ENCODE measurements around the gene SLC9A3.

DNA sequence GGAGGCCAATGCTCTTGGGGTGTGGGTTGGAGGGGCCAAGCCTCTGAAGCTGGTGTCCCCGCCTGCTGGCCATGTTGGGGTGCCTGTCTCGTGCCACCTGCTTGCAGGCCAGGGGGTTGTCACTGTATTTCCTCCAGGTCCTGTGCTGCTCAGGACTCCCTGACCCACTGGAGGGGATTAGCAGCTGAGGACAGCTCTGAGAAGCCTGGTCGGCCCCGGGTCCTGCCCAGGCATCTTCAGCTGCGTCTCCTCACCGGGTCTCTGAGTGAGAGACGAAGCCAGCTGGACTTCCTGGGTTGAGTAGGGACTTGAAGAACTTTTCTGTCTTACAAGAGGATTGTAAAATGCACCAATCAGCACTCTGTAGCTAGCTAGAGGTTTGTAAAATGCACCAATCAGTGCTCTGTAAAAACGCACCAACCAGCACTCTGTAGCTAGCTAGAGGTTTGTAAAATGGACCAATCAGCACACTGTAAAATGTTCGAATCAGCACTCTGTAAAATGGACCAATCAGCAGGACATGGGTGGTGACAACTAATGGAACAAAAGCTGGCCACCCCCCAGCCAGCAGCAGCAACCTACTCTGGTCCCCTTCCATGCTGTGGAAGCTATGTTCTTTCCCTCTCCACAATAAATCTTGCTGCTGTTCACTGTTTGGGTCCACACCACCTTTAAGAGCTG lies 20.6 kb upstream of the SLC9A3 start:
- TF ChIP-seq, protein P1, sequence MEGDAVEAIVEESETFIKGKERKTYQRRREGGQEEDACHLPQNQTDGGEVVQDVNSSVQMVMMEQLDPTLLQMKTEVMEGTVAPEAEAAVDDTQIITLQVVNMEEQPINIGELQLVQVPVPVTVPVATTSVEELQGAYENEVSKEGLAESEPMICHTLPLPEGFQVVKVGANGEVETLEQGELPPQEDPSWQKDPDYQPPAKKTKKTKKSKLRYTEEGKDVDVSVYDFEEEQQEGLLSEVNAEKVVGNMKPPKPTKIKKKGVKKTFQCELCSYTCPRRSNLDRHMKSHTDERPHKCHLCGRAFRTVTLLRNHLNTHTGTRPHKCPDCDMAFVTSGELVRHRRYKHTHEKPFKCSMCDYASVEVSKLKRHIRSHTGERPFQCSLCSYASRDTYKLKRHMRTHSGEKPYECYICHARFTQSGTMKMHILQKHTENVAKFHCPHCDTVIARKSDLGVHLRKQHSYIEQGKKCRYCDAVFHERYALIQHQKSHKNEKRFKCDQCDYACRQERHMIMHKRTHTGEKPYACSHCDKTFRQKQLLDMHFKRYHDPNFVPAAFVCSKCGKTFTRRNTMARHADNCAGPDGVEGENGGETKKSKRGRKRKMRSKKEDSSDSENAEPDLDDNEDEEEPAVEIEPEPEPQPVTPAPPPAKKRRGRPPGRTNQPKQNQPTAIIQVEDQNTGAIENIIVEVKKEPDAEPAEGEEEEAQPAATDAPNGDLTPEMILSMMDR (IDR thresholded peaks at IDR 0.05; ENCODE audit: low read depth, low read length, poor library complexity, severe bottlenecking) = no peak
- no peak for TF ChIP-seq EZH2phosphoT487 (IDR thresholded peaks at IDR 0.05; ENCODE audit: borderline replicate concordance, low read length)
